ENCODE measurements around the gene DISP2.

Gene DISP2

GRCh38 chr15:40327457-40327856, 30.6 kb upstream of the DISP2 start:
- TF ChIP-seq CTCF (IDR thresholded peaks at IDR 0.05; ENCODE audit: low read depth, low read length, missing control alignments), result no peak
- DNase-seq (ENCODE audit: low read depth), result no peak
- H3K4me3 ChIP-seq (ENCODE audit: low read depth, low read length), result no peak overlapping the region
- in situ Hi-C loops (cut with HindIII; ENCODE audit: low sequenced_read_pairs), result loop anchor here (5.0 kb wide), 1 partner anchor 60 kb away; no protein-coding TSS in a partner anchor

GRCh38 chr15:40328176-40328575, 29.8 kb upstream of the DISP2 start:
- DNase-seq (ENCODE audit: low read depth), result no peak
- H3K4me3 ChIP-seq (ENCODE audit: low read depth, low read length), result no peak overlapping the region
- no peak for TF ChIP-seq CTCF (IDR thresholded peaks at IDR 0.05; ENCODE audit: low read depth, low read length, missing control alignments)
- in situ Hi-C loops (cut with HindIII; ENCODE audit: low sequenced_read_pairs), result loop anchor here (5.0 kb wide), 1 partner anchor 59 kb away; no protein-coding TSS in a partner anchor

- in situ Hi-C loops (cut with HindIII; ENCODE audit: low sequenced_read_pairs), result loop anchor here (5.0 kb wide), 1 partner anchor 59 kb away; no protein-coding TSS in a partner anchor
- no peak for TF ChIP-seq CTCF (IDR thresholded peaks at IDR 0.05; ENCODE audit: low read depth, low read length, missing control alignments)
- H3K4me3 ChIP-seq (ENCODE audit: low read depth, low read length), result no peak overlapping the region
These were observed 29.3 kb upstream of the DISP2 start for GRCh38 chr15:40328751-40329150.

GRCh38 chr15:40329804-40330203, 28.2 kb upstream of the DISP2 start:
- no peak for DNase-seq (ENCODE audit: low read depth)
- in situ Hi-C loops (cut with HindIII; ENCODE audit: low sequenced_read_pairs), result loop anchor here (5.0 kb wide), 1 partner anchor 57 kb away; no protein-coding TSS in a partner anchor
- TF ChIP-seq CTCF (IDR thresholded peaks at IDR 0.05; ENCODE audit: low read depth, low read length, missing control alignments), result no peak
- no peak overlapping the region for H3K4me3 ChIP-seq (ENCODE audit: low read depth, low read length)

More at GRCh38 chr15:40328751-40329150, 29.3 kb upstream of the DISP2 start:
- no peak for DNase-seq (ENCODE audit: low read depth)

- no peak for TF ChIP-seq CTCF (IDR thresholded peaks at IDR 0.05; ENCODE audit: low read depth, low read length, missing control alignments)
- DNase-seq (ENCODE audit: low read depth), result no peak
- H3K4me3 ChIP-seq (ENCODE audit: low read depth, low read length), result no peak overlapping the region
- in situ Hi-C loops (cut with HindIII; ENCODE audit: low sequenced_read_pairs), result no loop called here
These were observed 27.6 kb upstream of the DISP2 start for GRCh38 chr15:40330368-40330836.

GRCh38 chr15:40331026-40331425, 27.0 kb upstream of the DISP2 start:
- H3K4me3 ChIP-seq (ENCODE audit: low read depth, low read length), result no peak overlapping the region
- no peak for TF ChIP-seq CTCF (IDR thresholded peaks at IDR 0.05; ENCODE audit: low read depth, low read length, missing control alignments)
- DNase-seq (ENCODE audit: low read depth), result no peak
- in situ Hi-C loops (cut with HindIII; ENCODE audit: low sequenced_read_pairs), result no loop called here
